H1 (cell line): ENCODE data around the gene DLEC1. TPM values are rescaled to one million over a fixed set of nuclear protein-coding genes. Genes with fewer than 3 reads are reported as not detected.

Source experiments
- ATF2 ChIP-seq: IDR thresholded peaks from 2 replicates; pipeline ENCODE4 v1.6.1; 2012; ENCODE audit warnings: low read length, inconsistent platforms
- BRCA1 ChIP-seq: IDR thresholded peaks from 2 replicates; pipeline ENCODE4 v1.6.1; 2012; ENCODE audit warnings: low read depth, low read length, improper control_type of control experiment
- CHD2 ChIP-seq: IDR thresholded peaks from 2 replicates; pipeline ENCODE4 v1.6.1; 2012; ENCODE audit warnings: low read length, improper control_type of control experiment
- JUN ChIP-seq: IDR thresholded peaks from 2 replicates; pipeline ENCODE4 v1.6.1; 2011; ENCODE audit warnings: low read depth, mild to moderate bottlenecking, improper control_type of control experiment, low read length
- KDM1A ChIP-seq: fragments of 200-600, 300-600 bp; sonication (generic); IDR thresholded peaks from 2 replicates; pipeline ENCODE4 v1.7.1; 2016; ENCODE audit warnings: mild to moderate bottlenecking, low read length, borderline replicate concordance
- POLR2A ChIP-seq, 2 experiments: IDR thresholded peaks; 1 replicate in 1 of 2; 2 replicates in 1 of 2; pipeline ENCODE4 v1.6.1; 2011; ENCODE audit warnings: low read depth in 2 of 2, low read length in 2 of 2, mild to moderate bottlenecking in 2 of 2; ENCODE audit errors: control extremely low read depth in 1 of 2
- SP4 ChIP-seq: IDR thresholded peaks from 2 replicates; pipeline ENCODE4 v1.6.1; 2012; ENCODE audit warnings: low read length, inconsistent platforms
- TAF7 ChIP-seq: optimal IDR thresholded peaks from 2 replicates; pipeline ENCODE3; 2011; ENCODE audit warnings: low read depth, mild to moderate bottlenecking, inconsistent platforms, low read length, moderate library complexity, borderline replicate concordance
- USF2 ChIP-seq: IDR thresholded peaks from 2 replicates; pipeline ENCODE4 v1.6.1; 2011; ENCODE audit warnings: low read length, improper control_type of control experiment
- ZNF274 ChIP-seq: IDR thresholded peaks from 2 replicates; pipeline ENCODE4 v1.7.0; 2012; ENCODE audit warnings: low read length, borderline replicate concordance; ENCODE audit errors: extremely low read depth
- polyA plus RNA-seq, 7 experiments: library from polyadenylated mRNA; depleted of rRNA in 3 of 7; stranded (reverse) in 5 of 7; unstranded in 2 of 7; fragments of >200 nt in 5 of 7; fragments of 200-250 nt in 2 of 7; gene quantifications; 1 replicate in 5 of 7; 2 replicates in 1 of 7; 4 replicates in 1 of 7; pipeline versions ENCODE4 v1.2.1 to v1.2.3, GENCODE V29; 2011 to 2013; ENCODE audit warnings: missing spikeins in 2 of 7, mixed read lengths in 2 of 7
- total RNA-seq: library from RNA; stranded (reverse); fragmentation: NEBNext Ultra II Directional; extraction: Animal tissue kit (Norgen Biotek cat#: 25700); gene quantifications from 2 replicates; pipeline ENCODE4 v1.2.1, GENCODE V29; 2021

Gene DLEC1
- total and polyA plus RNA-seq, 2 of the 8 experiments (the other 6 are each of a cell fraction or from before 2014, with no cell fraction given), result 0.26 to 0.76 TPM

- TF ChIP-seq USF2 (no peak), TAF7 (no peak), SP4 (no peak), CHD2 (no peak), KDM1A (no peak), BRCA1 (no peak), POLR2A (IDR thresholded peaks at IDR 0.05; ENCODE audit: control extremely low read depth in 1 of 2, low read depth in 2 of 2, low read length in 2 of 2) (no peak), ZNF274 (no peak), JUN (no peak), ATF2 (no peak)
Observed at GRCh38 chr3:38157117-38157516, 118.1 kb downstream of the DLEC1 start (continued).
